Thymus (tissue), 11 donors: Measurements from ENCODE around the gene ELAC2. TPM values are rescaled to one million over a fixed set of nuclear protein-coding genes. Genes with fewer than 3 reads are reported as not detected.

Experiments used
- DNase-seq, 9 donors: peaks; one replicate each; pipeline ENCODE4 v3.0.0-alpha.2; 2013; ENCODE audit warnings: low spot score in 9 of 9, low read depth in 6 of 9, missing footprints in 1 of 9
- H3K27ac ChIP-seq, 2 donors: one replicate each; pipeline ENCODE4 v1.5.1; 2013; ENCODE audit warnings: control low read depth in 1 of 2, low read depth in 1 of 2, low read length in 1 of 2, mild to moderate bottlenecking in 1 of 2, moderate library complexity in 1 of 2
- H3K27me3 ChIP-seq, 2 donors: one replicate each; pipeline ENCODE4 v1.5.1; 2013; ENCODE audit warnings: low read length in 1 of 2; ENCODE audit not compliant: control insufficient read depth in 2 of 2, insufficient read depth in 1 of 2
- H3K36me3 ChIP-seq, 2 donors: one replicate each; pipeline ENCODE4 v1.5.1; 2013; ENCODE audit warnings: low read length in 1 of 2, mild to moderate bottlenecking in 1 of 2, moderate library complexity in 1 of 2; ENCODE audit not compliant: control insufficient read depth in 2 of 2, insufficient read depth in 2 of 2
- H3K4me1 ChIP-seq, 2 donors: one replicate each; pipeline ENCODE4 v1.5.1; 2013; ENCODE audit warnings: low read length in 2 of 2; ENCODE audit not compliant: control insufficient read depth in 2 of 2, insufficient read depth in 2 of 2
- H3K4me3 ChIP-seq, 2 donors: one replicate each; pipeline ENCODE4 v1.5.1; 2013; ENCODE audit warnings: low read length in 2 of 2, control low read depth in 1 of 2, mild to moderate bottlenecking in 1 of 2
- H3K9me3 ChIP-seq, 2 donors: one replicate each; pipeline ENCODE4 v1.5.1; 2013; ENCODE audit warnings: low read length in 1 of 2, mild to moderate bottlenecking in 1 of 2; ENCODE audit not compliant: control insufficient read depth in 2 of 2, insufficient read depth in 1 of 2
- WGBS: extraction: QIAGEN DNeasy Blood & Tissue Kit; methylation state at CpG from one replicate; pipeline ENCODE4 v1.1.7; 2013; 5-methylcytosine and 5-hydroxymethylcytosine counted together
- polyA plus RNA-seq: library from polyadenylated mRNA; stranded (reverse); fragments of 200-250 nt; gene quantifications from one replicate; pipeline ENCODE4 v1.2.3, GENCODE V29; 2013
- total RNA-seq: library from RNA; stranded (reverse); fragments of 120-200 nt; gene quantifications from one replicate; pipeline ENCODE4 v1.2.4, GENCODE V29; 2013
- donor health status: healthy.

The ELAC2 gene
- total and polyA plus RNA-seq, 2 donors, result 28.3 to 40.8 TPM

DNA sequence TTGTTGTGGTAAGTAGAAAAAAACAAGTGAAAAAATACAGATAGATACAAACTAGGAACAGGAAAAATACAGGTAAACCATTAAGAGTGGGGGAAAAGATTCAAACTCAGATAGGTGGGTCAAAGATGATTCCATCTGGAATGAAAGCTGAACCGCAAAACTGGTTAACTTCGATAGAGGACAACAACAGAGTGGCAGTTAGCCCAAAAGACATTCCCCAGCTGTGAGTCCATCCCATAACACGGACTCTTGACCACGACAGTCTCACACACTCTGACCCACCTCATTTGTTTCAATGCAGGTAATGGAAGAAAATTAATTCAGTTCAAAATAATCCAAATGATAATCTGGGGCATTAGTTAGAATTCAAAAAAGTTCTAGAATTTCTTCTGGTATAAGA, 13.5 kb downstream of the ELAC2 start:
- DNase-seq, result no peak
- Histone ChIP-seq H3K27ac (no peak overlapping the region), H3K27me3 (no peaks in the 10 kb centered on the region), H3K36me3 (peaks cover 54 to 64% of the 10 kb centered on the region in 2 donors), H3K9me3 (no peaks in the 10 kb centered on the region), H3K4me1 (no peaks in the 10 kb centered on the region), H3K4me3 (no peak overlapping the region)
- 85% methylated on average over 4 of the region's 4 CpGs for WGBS

DNA sequence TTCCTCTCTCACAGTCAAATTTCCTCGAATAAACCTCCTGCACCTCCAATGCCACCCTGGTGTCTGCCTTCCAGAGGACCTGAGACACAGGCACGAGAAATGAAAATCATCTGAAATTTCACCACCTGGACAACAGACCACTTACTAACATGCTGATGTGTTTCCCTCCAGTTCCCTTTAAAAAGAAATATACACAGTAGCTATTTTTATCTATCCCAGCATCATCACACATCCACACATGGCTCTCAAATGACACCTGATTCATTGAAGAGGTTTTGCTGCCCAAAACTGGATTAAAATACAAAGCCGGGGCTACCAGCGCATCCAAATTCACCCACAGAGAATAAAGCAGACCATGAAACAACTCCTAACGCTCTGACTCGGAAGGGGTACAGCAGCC, 13.9 kb downstream of the ELAC2 start:
- peaks cover 58 to 68% of the 10 kb centered on the region in 2 donors for H3K36me3 ChIP-seq
- 96% methylated on average over 6 of the region's 6 CpGs for WGBS
- H3K4me1 ChIP-seq, result no peaks in the 10 kb centered on the region
- H3K4me3 ChIP-seq, result no peak overlapping the region
- no peak for DNase-seq
- H3K9me3 ChIP-seq, result no peaks in the 10 kb centered on the region
- no peaks in the 10 kb centered on the region for H3K27me3 ChIP-seq
- H3K27ac ChIP-seq, result no peak overlapping the region

DNA sequence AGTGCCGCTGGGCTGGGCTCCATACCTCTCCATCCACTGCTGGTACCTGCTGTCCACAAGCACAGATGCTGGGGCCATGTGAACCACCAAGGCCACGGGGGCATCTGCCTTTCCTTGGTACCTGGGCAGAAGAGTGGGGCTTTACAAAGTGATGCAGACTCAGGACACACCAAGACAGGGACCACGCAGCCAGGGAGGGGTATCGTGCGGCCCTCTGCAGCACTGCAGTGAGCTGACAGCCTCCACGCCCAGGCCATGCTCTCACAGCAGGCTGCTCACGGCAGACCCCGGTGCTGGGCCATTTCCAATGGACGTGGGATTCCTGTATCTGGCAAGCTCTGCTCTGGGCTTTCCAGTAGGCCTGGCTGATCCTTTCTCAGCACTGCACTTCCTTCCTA, 14.4 kb downstream of the ELAC2 start:
- 96% methylated on average over 9 of the region's 9 CpGs for WGBS
- Histone ChIP-seq H3K9me3 (no peaks in the 10 kb centered on the region), H3K36me3 (peaks cover 58 to 69% of the 10 kb centered on the region in 2 donors), H3K27ac (no peak overlapping the region), H3K27me3 (no peaks in the 10 kb centered on the region), H3K4me1 (no peaks in the 10 kb centered on the region), H3K4me3 (no peak overlapping the region)
- no peak for DNase-seq

DNA sequence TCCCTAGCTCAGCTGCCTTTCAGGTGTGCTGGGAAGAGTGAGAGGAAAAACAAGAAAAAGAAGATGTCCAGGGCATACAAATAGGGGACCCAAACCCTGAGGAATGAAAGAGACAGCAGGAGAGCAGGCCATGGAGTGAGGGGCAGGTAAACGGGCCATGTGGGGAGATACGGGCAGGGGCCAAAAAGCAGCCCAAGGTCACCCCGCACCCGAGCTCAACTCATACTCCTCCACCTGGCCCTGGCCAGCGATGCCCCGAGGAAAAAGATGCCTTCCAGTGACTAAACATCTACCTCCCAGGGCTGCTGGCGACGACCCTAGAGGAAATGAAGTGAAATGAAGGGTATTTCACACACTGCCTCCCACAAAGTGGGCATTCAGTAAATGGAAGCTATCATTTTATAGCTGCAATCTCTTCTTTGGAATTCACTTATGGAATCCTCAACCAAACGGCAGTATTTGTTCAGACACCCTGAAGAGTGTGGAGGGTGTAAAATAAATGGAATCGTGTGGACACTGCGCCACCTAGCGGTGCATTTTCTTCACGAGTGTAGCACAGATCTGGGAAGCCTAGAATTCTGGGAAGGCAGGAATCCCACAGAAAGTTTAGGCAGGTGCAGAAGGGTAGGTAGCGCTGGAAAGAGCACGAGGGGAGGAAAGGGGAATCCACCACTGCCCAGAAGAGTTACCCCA, 14.9 kb downstream of the ELAC2 start:
- Histone ChIP-seq H3K27me3 (no peaks in the 10 kb centered on the region), H3K4me3 (no peak overlapping the region), H3K4me1 (no peaks in the 10 kb centered on the region), H3K9me3 (no peaks in the 10 kb centered on the region), H3K27ac (no peak overlapping the region), H3K36me3 (peaks cover 62 to 72% of the 10 kb centered on the region in 2 donors)
- 69% methylated on average over 15 of the region's 15 CpGs for whole genome bisulfite sequencing
- peak in 4 of 9 donors; percentile 18 to 55 (median 38) for DNase-seq

DNA sequence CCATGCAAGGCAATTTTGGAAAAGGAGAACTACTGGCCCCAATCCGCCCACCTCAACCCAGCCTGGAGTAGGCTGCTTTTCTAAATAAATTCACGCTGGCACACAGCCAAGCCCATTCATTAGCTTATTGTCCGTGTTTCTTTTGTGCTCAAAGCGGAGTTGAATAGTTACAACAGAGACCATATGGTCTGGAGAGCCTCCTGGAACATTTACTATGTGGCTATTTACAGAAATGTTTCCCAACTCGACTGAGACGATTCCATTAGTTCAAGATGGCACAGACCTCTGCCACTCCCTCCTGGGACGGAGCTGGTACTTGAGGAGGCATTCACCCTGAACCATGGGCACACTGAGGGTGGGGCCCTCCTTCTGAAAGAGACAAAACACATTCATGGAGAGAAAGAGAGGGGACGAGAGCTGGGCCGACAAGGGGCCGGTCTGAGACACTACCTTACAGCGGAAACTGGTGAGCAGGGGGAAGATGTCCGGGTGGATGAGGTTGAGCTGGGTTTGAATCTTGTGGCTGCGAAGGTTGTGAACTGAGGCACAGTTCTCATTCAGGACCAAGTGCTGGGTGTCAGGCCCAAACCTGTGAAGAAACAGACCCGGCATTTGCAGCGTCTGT, 15.7 kb downstream of the ELAC2 start:
- H3K36me3 ChIP-seq, result peaks cover 64 to 80% of the 10 kb centered on the region in 2 donors
- no peaks in the 10 kb centered on the region for H3K9me3 ChIP-seq
- H3K27ac ChIP-seq, result no peak overlapping the region
- 94% methylated on average over 15 of the region's 15 CpGs for WGBS
- H3K4me1 ChIP-seq, result no peaks in the 10 kb centered on the region
- DNase-seq, result no peak
- no peak overlapping the region for H3K4me3 ChIP-seq
- H3K27me3 ChIP-seq, result no peaks in the 10 kb centered on the region

DNA sequence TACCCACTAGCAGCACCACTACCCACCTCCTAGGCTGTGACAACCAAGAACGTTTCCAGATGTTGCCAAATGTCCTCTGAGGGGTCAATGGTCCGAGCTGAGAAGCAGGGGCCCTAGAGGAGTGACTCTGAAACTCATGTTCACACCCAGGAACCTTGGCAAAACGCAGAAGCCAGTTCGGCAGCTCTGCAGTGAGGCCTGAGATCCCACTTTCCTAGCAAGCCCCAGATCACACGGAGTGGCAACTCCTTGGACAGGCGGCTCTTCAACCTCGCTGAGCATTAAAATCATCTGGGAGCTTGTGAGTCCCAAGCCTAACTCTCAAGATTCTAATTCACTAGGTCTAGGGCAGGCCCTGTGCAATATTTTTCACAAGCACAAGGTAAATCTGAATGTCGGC, 17.3 kb downstream of the ELAC2 start:
- no peaks in the 10 kb centered on the region for H3K4me1 ChIP-seq
- H3K4me3 ChIP-seq, result no peak overlapping the region
- no peak for DNase-seq
- H3K27me3 ChIP-seq, result no peaks in the 10 kb centered on the region
- H3K36me3 ChIP-seq, result peaks cover 77 to 87% of the 10 kb centered on the region in 2 donors
- 92% methylated on average over 8 of the region's 8 CpGs for WGBS
- no peaks in the 10 kb centered on the region for H3K9me3 ChIP-seq
- no peak overlapping the region for H3K27ac ChIP-seq

DNA sequence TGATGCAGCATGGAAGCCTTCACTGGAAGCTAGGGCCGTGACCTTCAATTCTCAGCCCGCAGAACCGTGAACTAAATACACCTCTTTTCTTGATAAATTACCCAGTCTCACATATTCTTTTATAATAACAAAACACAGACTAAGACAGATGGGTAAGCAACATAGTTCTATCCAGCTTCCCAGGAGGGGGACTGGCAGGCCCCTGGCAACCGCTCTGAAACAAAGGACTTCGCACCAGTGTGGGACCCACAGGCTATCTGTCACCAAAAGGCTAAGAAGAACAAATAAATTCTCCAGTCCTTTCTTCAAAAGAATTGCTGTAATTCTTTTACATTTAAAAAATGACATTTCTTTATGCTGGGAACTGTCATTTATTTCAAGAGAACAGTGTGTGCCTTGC, 19.0 kb downstream of the ELAC2 start:
- Histone ChIP-seq H3K27ac (no peak overlapping the region), H3K9me3 (no peaks in the 10 kb centered on the region), H3K36me3 (peaks cover 82 to 89% of the 10 kb centered on the region in 2 donors), H3K27me3 (no peaks in the 10 kb centered on the region), H3K4me1 (no peaks in the 10 kb centered on the region), H3K4me3 (no peak overlapping the region)
- 98% methylated on average over 5 of the region's 5 CpGs for WGBS
- DNase-seq, result no peak

DNA sequence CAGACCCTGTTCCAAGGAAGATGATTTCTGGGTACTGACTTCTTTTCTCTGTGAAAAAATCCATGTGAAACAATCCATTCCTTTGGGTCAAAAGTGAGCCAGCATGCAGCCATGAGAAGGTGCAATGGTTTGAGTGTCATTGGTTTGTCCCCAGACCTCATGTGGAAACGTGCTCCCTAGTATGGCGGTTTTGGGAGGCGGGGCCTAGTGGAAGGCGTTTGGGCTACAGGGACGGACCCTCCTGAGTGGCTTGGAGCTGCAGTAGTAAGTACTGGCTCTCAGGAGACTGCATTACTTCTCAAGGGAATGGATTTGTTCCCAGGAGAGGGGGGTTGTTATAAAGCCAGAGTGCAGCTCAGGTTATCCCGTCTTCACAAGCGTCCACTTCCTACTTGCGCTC, 19.4 kb downstream of the ELAC2 start:
- H3K36me3 ChIP-seq, result peaks cover 82 to 89% of the 10 kb centered on the region in 2 donors
- WGBS, result 98% methylated on average over 8 of the region's 8 CpGs
- no peak for DNase-seq

DNA sequence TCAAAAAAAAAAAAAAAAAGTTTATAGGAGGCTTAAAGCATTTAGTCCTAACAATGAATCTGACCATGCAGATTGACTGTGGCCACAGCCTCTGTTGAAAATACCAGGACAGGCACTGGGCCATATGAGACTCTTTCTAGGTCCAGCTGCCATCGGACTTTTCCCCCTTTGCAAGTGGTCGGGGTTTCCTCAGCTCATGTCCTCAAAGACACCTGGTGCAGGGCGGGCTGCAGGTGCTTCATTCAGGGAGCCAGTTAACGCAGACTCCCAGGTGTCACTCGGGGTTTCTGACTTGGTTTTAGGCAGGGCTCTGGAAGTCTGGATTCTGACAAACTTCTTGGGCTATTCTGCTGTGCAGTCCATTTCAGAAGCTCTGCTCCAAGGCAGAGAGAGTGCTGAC, 20.9 kb downstream of the ELAC2 start:
- WGBS, result 89% methylated on average over 5 of the region's 5 CpGs
- no peaks in the 10 kb centered on the region for H3K9me3 ChIP-seq
- no peak overlapping the region for H3K27ac ChIP-seq
- H3K4me1 ChIP-seq, result no peaks in the 10 kb centered on the region
- peaks cover 79 to 91% of the 10 kb centered on the region in 2 donors for H3K36me3 ChIP-seq
- DNase-seq, result no peak
- H3K27me3 ChIP-seq, result no peaks in the 10 kb centered on the region
- H3K4me3 ChIP-seq, result no peak overlapping the region

More for the DNA sequence above, 19.4 kb downstream of the ELAC2 start:
- H3K27ac ChIP-seq, result no peak overlapping the region
- no peaks in the 10 kb centered on the region for H3K9me3 ChIP-seq
- H3K27me3 ChIP-seq, result no peaks in the 10 kb centered on the region
- no peak overlapping the region for H3K4me3 ChIP-seq
- no peaks in the 10 kb centered on the region for H3K4me1 ChIP-seq
